H1 (cell line): ENCODE data around the gene PHETA1. TPM values are rescaled to one million over a fixed set of nuclear protein-coding genes. Genes with fewer than 3 reads are reported as not detected.

Experiments
- CTCF ChIA-PET: fragments of 300-600 bp; sonication (Branson Sonifier 250); formaldehyde crosslinking; loops from one replicate; lab custom pipeline; 2021; ENCODE audit not compliant: partially characterized antibody; lab: Charles Lee
- POLR2A ChIA-PET: fragments of 300-600 bp; sonication (Branson Sonifier 250); formaldehyde crosslinking; loops from one replicate; lab custom pipeline; 2021; ENCODE audit warnings: inconsistent platforms; ENCODE audit not compliant: partially characterized antibody; lab: Charles Lee
- DNase-seq, 2 experiments: peaks; one replicate each; pipeline versions ENCODE4 v3.0.0 to v3.0.0-alpha.2; 2010 to 2022; ENCODE audit warnings: low spot score in 2 of 2, low read depth in 1 of 2, mixed read lengths in 1 of 2
- FAIRE-seq: peaks from 2 replicates; lab custom pipeline; 2011; peaks lifted over from hg19 to GRCh38; lab: Jason Lieb, UNC
- H2AFZ ChIP-seq: 2 replicates; pipeline ENCODE4 v1.8.1; 2012; ENCODE audit warnings: low read length, inconsistent platforms
- H2AK5ac ChIP-seq: 2 replicates; pipeline ENCODE4 v1.6.1; 2013; ENCODE audit warnings: low read depth, low read length
- H2BK120ac ChIP-seq: replicated peaks from 2 replicates; pipeline ENCODE3; 2013; ENCODE audit warnings: low read depth, low read length, inconsistent platforms
- H2BK12ac ChIP-seq: 2 replicates; pipeline ENCODE4 v1.6.1; 2013; ENCODE audit warnings: low read depth, low read length
- H2BK15ac ChIP-seq: 2 replicates; pipeline ENCODE4 v1.6.1; 2013; ENCODE audit warnings: low read length
- H2BK20ac ChIP-seq: 2 replicates; pipeline ENCODE4 v1.6.1; 2013; ENCODE audit warnings: low read length
- H2BK5ac ChIP-seq: 2 replicates; pipeline ENCODE4 v1.6.1; 2013; ENCODE audit warnings: low read depth, low read length
- H3K14ac ChIP-seq: 2 replicates; pipeline ENCODE4 v1.6.1; 2013; ENCODE audit warnings: inconsistent platforms; ENCODE audit not compliant: insufficient read length
- H3K18ac ChIP-seq: 2 replicates; pipeline ENCODE4 v1.6.1; 2013; ENCODE audit warnings: low read length; ENCODE audit errors: extremely low read depth
- H3K23ac ChIP-seq: 2 replicates; pipeline ENCODE4 v1.6.1; 2013; ENCODE audit warnings: inconsistent platforms; ENCODE audit not compliant: insufficient read length
- H3K23me2 ChIP-seq: 2 replicates; pipeline ENCODE4 v1.6.1; 2013; ENCODE audit warnings: low read depth, low read length
- H3K27ac ChIP-seq: 2 replicates; pipeline ENCODE4 v1.6.1; 2011; ENCODE audit warnings: low read depth, low read length, inconsistent platforms
- H3K27me3 ChIP-seq, 4 experiments: replicated peaks in 1 of 4; 1 replicate in 1 of 4; 2 replicates in 3 of 4; pipeline versions ENCODE4 v1.6.1 to v1.8.1; 2011 to 2013; ENCODE audit warnings: low read length in 3 of 4, mild to moderate bottlenecking in 3 of 4, inconsistent platforms in 2 of 4, mixed read lengths in 2 of 4, moderate library complexity in 1 of 4; ENCODE audit not compliant: control insufficient read depth in 3 of 4, insufficient read depth in 3 of 4; ENCODE audit errors: extremely low read depth in 1 of 4
- H3K36me3 ChIP-seq, 4 experiments: 2 replicates each; pipeline versions ENCODE4 v1.6.1 to v1.8.1; 2011 to 2013; ENCODE audit warnings: mild to moderate bottlenecking in 4 of 4, low read length in 3 of 4, moderate library complexity in 2 of 4, control low read depth in 1 of 4, inconsistent platforms in 1 of 4; ENCODE audit not compliant: insufficient read depth in 4 of 4, control insufficient read depth in 2 of 4
- H3K4ac ChIP-seq: replicated peaks from 2 replicates; pipeline ENCODE3; 2013; ENCODE audit warnings: low read length, low read depth, mixed read lengths, inconsistent platforms; ENCODE audit not compliant: insufficient read length
- H3K4me1 ChIP-seq, 4 experiments: replicated peaks in 1 of 4; 1 replicate in 1 of 4; 2 replicates in 3 of 4; pipeline versions ENCODE4 v1.6.1 to v1.8.1; 2011 to 2013; ENCODE audit warnings: low read length in 3 of 4, inconsistent platforms in 2 of 4, mixed read lengths in 1 of 4; ENCODE audit not compliant: insufficient read depth in 4 of 4, control insufficient read depth in 3 of 4
- H3K4me2 ChIP-seq, 2 experiments: 2 replicates each; pipeline versions ENCODE4 v1.6.1 to v1.8.1; 2011 to 2013; ENCODE audit warnings: low read depth in 2 of 2, low read length in 2 of 2, control low read depth in 1 of 2, inconsistent platforms in 1 of 2, mild to moderate bottlenecking in 1 of 2; ENCODE audit not compliant: insufficient read depth in 1 of 2
- H3K4me3 ChIP-seq, 4 experiments: fragments of 200-600, 300-600 bp in 1 of 4; sonication (generic), shearing (Covaris generic), sonication (Bioruptor Twin) in 1 of 4; 2 replicates each; pipeline versions ENCODE4 v1.5.1 to v1.8.1; 2011 to 2016; ENCODE audit warnings: low read length in 4 of 4, low read depth in 3 of 4, control low read depth in 2 of 4, inconsistent platforms in 2 of 4, mild to moderate bottlenecking in 2 of 4, mixed read lengths in 1 of 4, moderate library complexity in 1 of 4; ENCODE audit not compliant: insufficient read depth in 2 of 4; ENCODE audit errors: extremely low read depth in 1 of 4
- H3K56ac ChIP-seq: replicated peaks from 2 replicates; pipeline ENCODE3; 2013; ENCODE audit warnings: low read depth, mild to moderate bottlenecking, mixed read lengths, low read length, inconsistent platforms; ENCODE audit not compliant: insufficient read length
- H3K79me1 ChIP-seq: 2 replicates; pipeline ENCODE4 v1.6.1; 2013; ENCODE audit warnings: low read depth, low read length, control low read depth
- H3K79me2 ChIP-seq, 2 experiments: 2 replicates each; pipeline versions ENCODE4 v1.6.1 to v1.8.1; 2012 to 2013; ENCODE audit warnings: low read length in 2 of 2, mild to moderate bottlenecking in 2 of 2, inconsistent platforms in 1 of 2; ENCODE audit not compliant: insufficient read depth in 2 of 2, control insufficient read depth in 1 of 2
- H3K9ac ChIP-seq, 4 experiments: replicated peaks in 1 of 4; 1 replicate in 1 of 4; 2 replicates in 3 of 4; pipeline versions ENCODE4 v1.6.1 to v1.8.1; 2011 to 2013; ENCODE audit warnings: low read depth in 3 of 4, low read length in 3 of 4, control low read depth in 2 of 4, mild to moderate bottlenecking in 2 of 4, moderate library complexity in 2 of 4, inconsistent platforms in 1 of 4; ENCODE audit errors: extremely low read depth in 1 of 4
- H3K9me3 ChIP-seq, 2 experiments: 2 replicates each; pipeline versions ENCODE4 v1.6.1 to v1.8.1; 2012 to 2013; ENCODE audit warnings: mild to moderate bottlenecking in 2 of 2, moderate library complexity in 2 of 2, control low read depth in 1 of 2, inconsistent platforms in 1 of 2, low read depth in 1 of 2, low read length in 1 of 2, mixed read lengths in 1 of 2; ENCODE audit not compliant: insufficient read depth in 2 of 2
- H4K20me1 ChIP-seq, 2 experiments: replicated peaks in 1 of 2; 2 replicates each; pipeline versions ENCODE3 to v1.8.1; 2011 to 2013; ENCODE audit warnings: inconsistent platforms in 2 of 2, low read length in 2 of 2, mild to moderate bottlenecking in 1 of 2; ENCODE audit not compliant: insufficient read depth in 2 of 2, control insufficient read depth in 1 of 2
- H4K5ac ChIP-seq: 2 replicates; pipeline ENCODE4 v1.6.1; 2013; ENCODE audit warnings: low read length, low read depth, mixed read lengths, inconsistent platforms; ENCODE audit not compliant: insufficient read length
- H4K8ac ChIP-seq: 2 replicates; pipeline ENCODE4 v1.8.0; 2013; ENCODE audit warnings: mild to moderate bottlenecking, moderate library complexity, low read length, inconsistent platforms; ENCODE audit not compliant: insufficient read depth; ENCODE audit errors: extremely low read depth
- H4K91ac ChIP-seq: replicated peaks from 2 replicates; pipeline ENCODE3; 2013; ENCODE audit warnings: low read length, mixed read lengths, inconsistent platforms; ENCODE audit not compliant: insufficient read length
- JUN ChIP-seq: IDR thresholded peaks from 2 replicates; pipeline ENCODE4 v1.6.1; 2011; ENCODE audit warnings: low read depth, mild to moderate bottlenecking, improper control_type of control experiment, low read length
- RAD21 ChIP-seq, 2 experiments: IDR thresholded peaks in 1 of 2; conservative IDR thresholded peaks in 1 of 2; 2 replicates each; pipeline ENCODE4 v1.6.1; 2011; ENCODE audit warnings: low read depth in 2 of 2, low read length in 2 of 2, improper control_type of control experiment in 1 of 2, inconsistent platforms in 1 of 2, mild to moderate bottlenecking in 1 of 2, moderate library complexity in 1 of 2
- SUZ12 ChIP-seq: fragments of 200-600 bp; sonication (generic); IDR thresholded peaks from 2 replicates; pipeline ENCODE4 v1.6.1; 2012; ENCODE audit warnings: mild to moderate bottlenecking, inconsistent platforms, low read length, moderate library complexity, mixed read lengths
- YY1 ChIP-seq: IDR thresholded peaks from 2 replicates; pipeline ENCODE4 v1.6.1; 2011; ENCODE audit warnings: low read depth, mild to moderate bottlenecking, low read length
- WGBS, 2 experiments: shearing (Covaris generic) in 1 of 2; methylation state at CpG; one replicate each; pipeline versions ENCODE4 v1.1.6 to v1.1.7; 2013 to 2015; ENCODE audit warnings: low lambda C conversion rate in 2 of 2, mixed read lengths in 2 of 2, inconsistent platforms in 1 of 2, low coverage in 1 of 2, missing lambda C conversion rate in 1 of 2; ENCODE audit not compliant: insufficient replicate concordance in 2 of 2, insufficient coverage in 1 of 2, insufficient read length in 1 of 2; ENCODE audit errors: extremely low coverage in 1 of 2, missing lambda C conversion rate in 1 of 2; 5-methylcytosine and 5-hydroxymethylcytosine counted together
- polyA plus RNA-seq, 7 experiments: library from polyadenylated mRNA; depleted of rRNA in 3 of 7; stranded (reverse) in 5 of 7; unstranded in 2 of 7; fragments of >200 nt in 5 of 7; fragments of 200-250 nt in 2 of 7; gene quantifications; 1 replicate in 5 of 7; 2 replicates in 1 of 7; 4 replicates in 1 of 7; pipeline versions ENCODE4 v1.2.1 to v1.2.3, GENCODE V29; 2011 to 2013; ENCODE audit warnings: missing spikeins in 2 of 7, mixed read lengths in 2 of 7
- total RNA-seq: library from RNA; stranded (reverse); fragmentation: NEBNext Ultra II Directional; extraction: Animal tissue kit (Norgen Biotek cat#: 25700); gene quantifications from 2 replicates; pipeline ENCODE4 v1.2.1, GENCODE V29; 2021
- TF ChIP-seq, protein P1 (sequence below), 3 experiments: IDR thresholded peaks; 1 replicate in 2 of 3; 2 replicates in 1 of 3; pipeline versions ENCODE4 v1.5.1 to v1.6.1; 2011; ENCODE audit warnings: low read length in 3 of 3, mild to moderate bottlenecking in 3 of 3, inconsistent platforms in 2 of 3, low read depth in 1 of 3, moderate library complexity in 1 of 3; ENCODE audit not compliant: insufficient read depth in 1 of 3; ENCODE audit errors: control extremely low read depth in 1 of 3

PHETA1 gene
- total and polyA plus RNA-seq, 2 of the 8 experiments (the other 6 are each of a cell fraction or from before 2014, with no cell fraction given), result 5.2 to 12.3 TPM

DNA sequence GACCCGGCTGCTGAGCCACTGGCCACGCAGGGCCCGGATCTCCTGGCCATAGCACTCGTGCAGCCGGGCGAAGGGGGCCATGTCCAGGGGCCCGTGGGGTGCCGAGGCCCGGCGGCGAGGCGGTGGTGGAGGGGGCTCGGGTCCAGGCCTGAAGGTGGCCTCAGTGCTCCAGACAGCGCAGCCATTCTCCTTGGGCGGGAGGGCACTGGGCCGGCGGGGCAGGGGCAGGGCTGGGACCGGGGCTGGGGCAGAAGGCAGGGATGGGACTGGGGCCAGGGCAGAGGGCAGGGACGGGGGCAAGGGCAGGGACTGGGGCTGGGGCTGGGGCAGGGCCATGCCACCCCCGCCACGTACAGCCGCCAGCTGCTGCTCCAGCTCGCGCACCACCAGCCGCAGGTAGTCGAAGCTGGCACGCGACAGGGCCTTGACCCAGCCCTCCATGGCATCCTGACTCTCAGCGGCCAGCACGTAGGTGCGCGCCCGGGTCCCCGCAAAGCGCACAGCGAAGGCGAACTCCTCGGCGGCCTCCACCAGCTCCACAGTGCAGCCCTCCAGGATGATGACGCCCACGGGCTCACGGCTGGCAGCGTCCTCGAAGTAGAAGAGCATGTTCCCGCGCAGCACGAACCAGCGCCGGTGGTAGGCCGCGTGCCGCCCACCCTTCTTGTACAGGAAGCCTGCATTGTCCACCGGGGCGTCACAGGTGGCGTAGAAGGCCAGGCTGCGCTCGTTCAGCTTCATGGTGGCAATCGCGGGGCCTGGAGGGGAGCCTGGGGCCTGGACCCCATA, 6.0 kb downstream of the PHETA1 start:
- Histone ChIP-seq H3K23me2 (no peaks in the 10 kb centered on the region), H3K79me2 (no peaks in the 10 kb centered on the region), H3K56ac (no peak overlapping the region), H2BK20ac (no peak overlapping the region), H3K27me3 (peaks cover 0 to 5% (median 2%) of the 10 kb centered on the region in 4 experiments; a peak in 3 of 7 replicates), H3K4me1 (peaks cover 0 to 3% (median under 1%) of the 10 kb centered on the region in 4 experiments; a peak in 4 of 7 replicates), H3K14ac (no peak overlapping the region), H2BK120ac (no peak overlapping the region), H2BK5ac (no peak overlapping the region; the same call in 1 of the 2 replicates), H4K91ac (no peak overlapping the region), H3K4me2 (no peak overlapping the region), H3K9me3 (no peaks in the 10 kb centered on the region), H3K4ac (no peak overlapping the region), H3K9ac (no peak overlapping the region), H4K20me1 (peaks cover 0 to 4% of the 10 kb centered on the region in 2 experiments), H3K4me3 (no peak overlapping the region), H3K36me3 (peaks cover 0 to 3% (median 0%) of the 10 kb centered on the region in 4 experiments; a peak in 3 of 8 replicates), H2AK5ac (no peak overlapping the region), H3K79me1 (no peaks in the 10 kb centered on the region), H3K18ac (no peak overlapping the region), H2BK15ac (no peak overlapping the region), H2BK12ac (no peak overlapping the region), H3K23ac (no peak overlapping the region), H4K5ac (no peak overlapping the region), H3K27ac (no peak overlapping the region), H4K8ac (peak overlapping the region; percentile 37; the same call in 1 of the 2 replicates), H2AFZ (no peak overlapping the region)
- ChIA-PET CTCF (interaction anchor here (0.6 to 2.5 kb wide), 3 partner anchors 32 to 418 kb away, joined by 3 to 11 read pairs (median 3); no protein-coding TSS in a partner anchor), POLR2A (interaction anchor here (1.8 kb wide), 1 partner anchor 15 kb away, joined by 3 read pairs; no protein-coding TSS in a partner anchor)
- WGBS, 2 experiments, result 94% methylated on average over 39 of the region's 59 CpGs; no CpG with 5 or more reads in 1 of the 2 experiments
- no peak for DNase-seq
- TF ChIP-seq YY1, result no peak
- no peak for TF ChIP-seq SUZ12
- no peak for TF ChIP-seq JUN
- no peak for TF ChIP-seq RAD21 (IDR thresholded peaks at IDR 0.05 in 1 of 2, conservative IDR thresholded peaks at IDR 0.05 in 1 of 2; ENCODE audit: low read depth in 2 of 2, low read length in 2 of 2)
- TF ChIP-seq, protein P1, sequence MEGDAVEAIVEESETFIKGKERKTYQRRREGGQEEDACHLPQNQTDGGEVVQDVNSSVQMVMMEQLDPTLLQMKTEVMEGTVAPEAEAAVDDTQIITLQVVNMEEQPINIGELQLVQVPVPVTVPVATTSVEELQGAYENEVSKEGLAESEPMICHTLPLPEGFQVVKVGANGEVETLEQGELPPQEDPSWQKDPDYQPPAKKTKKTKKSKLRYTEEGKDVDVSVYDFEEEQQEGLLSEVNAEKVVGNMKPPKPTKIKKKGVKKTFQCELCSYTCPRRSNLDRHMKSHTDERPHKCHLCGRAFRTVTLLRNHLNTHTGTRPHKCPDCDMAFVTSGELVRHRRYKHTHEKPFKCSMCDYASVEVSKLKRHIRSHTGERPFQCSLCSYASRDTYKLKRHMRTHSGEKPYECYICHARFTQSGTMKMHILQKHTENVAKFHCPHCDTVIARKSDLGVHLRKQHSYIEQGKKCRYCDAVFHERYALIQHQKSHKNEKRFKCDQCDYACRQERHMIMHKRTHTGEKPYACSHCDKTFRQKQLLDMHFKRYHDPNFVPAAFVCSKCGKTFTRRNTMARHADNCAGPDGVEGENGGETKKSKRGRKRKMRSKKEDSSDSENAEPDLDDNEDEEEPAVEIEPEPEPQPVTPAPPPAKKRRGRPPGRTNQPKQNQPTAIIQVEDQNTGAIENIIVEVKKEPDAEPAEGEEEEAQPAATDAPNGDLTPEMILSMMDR (IDR thresholded peaks at IDR 0.05; ENCODE audit: control extremely low read depth in 1 of 3, insufficient read depth in 1 of 3, low read depth in 1 of 3, low read length in 3 of 3), result no peak
- FAIRE-seq, result no peak
